GM10847 (cell line): ENCODE measurements around the gene DUSP28.
A peak's percentile ranks its signal among the peaks of the same experiment; 100 is the strongest.

Source experiments
- POLR2A ChIP-seq: IDR thresholded peaks from 2 replicates; pipeline ENCODE4 v1.6.1; 2011; ENCODE audit not compliant: insufficient read length; ENCODE audit errors: extremely low read depth

DUSP28 gene

GRCh38 chr2:240554767-240555493 lies 5.2 kb upstream of the DUSP28 start:
- TF ChIP-seq POLR2A = no peak

GRCh38 chr2:240555541-240556250 lies 4.5 kb upstream of the DUSP28 start:
- no peak for TF ChIP-seq POLR2A

GRCh38 chr2:240556553-240557100 lies 3.5 kb upstream of the DUSP28 start:
- TF ChIP-seq POLR2A = no peak

GRCh38 chr2:240557101-240557751 lies 2.9 kb upstream of the DUSP28 start:
- TF ChIP-seq POLR2A = no peak

GRCh38 chr2:240557808-240558207 lies 2.3 kb upstream of the DUSP28 start, which contains the start of gene ANKMY1:
Gene ANKMY1 (minus strand): TSS chr2:240557988. CDS start chr2:240557335, 653 bp downstream.
- TF ChIP-seq POLR2A = no peak

GRCh38 chr2:240558236-240558761 lies 1.9 kb upstream of the DUSP28 start:
- no peak for TF ChIP-seq POLR2A

- no peak for TF ChIP-seq POLR2A
These were observed 871 bp upstream of the DUSP28 start for GRCh38 chr2:240559286-240559685.

- TF ChIP-seq POLR2A = peak; percentile 94
These were observed 545 bp downstream of the DUSP28 start for GRCh38 chr2:240560480-240561324.

- no peak for TF ChIP-seq POLR2A
These were observed 1.3 kb downstream of the DUSP28 start for GRCh38 chr2:240561325-240561971.

GRCh38 chr2:240563951-240564560 lies 3.9 kb downstream of the DUSP28 start:
- no peak for TF ChIP-seq POLR2A

GRCh38 chr2:240564561-240565332 lies 4.6 kb downstream of the DUSP28 start:
- no peak for TF ChIP-seq POLR2A

GRCh38 chr2:240565333-240566202 lies 5.4 kb downstream of the DUSP28 start:
- TF ChIP-seq POLR2A = peak; percentile 57
